GM21381 (cell line): ENCODE data around the gene MARVELD3.
"Not testable (repeated sequence)": the region's sequence is repeated elsewhere in the genome, so short reads cannot be mapped to it uniquely, and the experiment has no call there.

Experiments used
- ATAC-seq: cut with Tn5 transposase; IDR thresholded peaks from one replicate; pipeline ENCODE4 v1.9.1; 2021; ENCODE audit warnings: mild to moderate bottlenecking, moderate library complexity; ENCODE audit not compliant: unreplicated experiment

MARVELD3 gene

DNA sequence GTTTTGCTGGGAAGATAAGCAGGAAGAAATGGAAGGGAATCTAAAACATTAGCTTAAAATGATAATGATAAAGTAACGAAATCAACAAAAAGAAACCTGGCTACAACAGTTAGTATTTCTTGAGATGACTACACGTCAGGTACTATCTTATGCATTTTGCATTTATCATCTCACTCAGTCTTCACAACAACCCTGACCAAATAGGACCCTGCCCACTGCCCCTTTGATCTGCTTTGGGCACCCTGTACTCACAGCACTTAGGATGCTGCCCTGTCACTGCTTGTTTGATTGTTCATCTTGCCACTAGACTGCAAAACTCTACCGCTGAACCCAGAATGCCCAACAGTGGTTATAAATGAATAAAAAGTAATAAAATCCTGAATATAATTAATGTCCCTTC, 45.2 kb downstream of the MARVELD3 start:
- no peak for ATAC-seq

DNA sequence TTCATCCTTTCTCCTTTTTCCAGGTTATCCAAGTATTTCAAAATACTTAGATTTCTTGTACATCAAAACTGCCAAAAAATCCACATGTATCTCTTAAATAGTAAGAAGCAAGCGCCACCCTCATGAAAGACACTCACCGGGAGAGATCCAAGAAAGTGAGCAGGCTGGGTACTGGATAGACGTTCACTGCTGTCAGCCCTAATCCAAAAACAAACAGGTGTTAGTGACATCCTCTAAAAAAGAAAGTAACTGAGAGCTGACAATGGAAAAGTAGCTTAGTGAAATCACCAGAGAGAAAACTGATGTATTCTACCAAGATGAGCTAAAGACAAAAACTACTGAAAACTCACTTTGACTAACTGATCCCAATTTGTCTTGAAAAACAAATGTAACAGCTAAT, 46.1 kb downstream of the MARVELD3 start:
- ATAC-seq, result no peak

DNA sequence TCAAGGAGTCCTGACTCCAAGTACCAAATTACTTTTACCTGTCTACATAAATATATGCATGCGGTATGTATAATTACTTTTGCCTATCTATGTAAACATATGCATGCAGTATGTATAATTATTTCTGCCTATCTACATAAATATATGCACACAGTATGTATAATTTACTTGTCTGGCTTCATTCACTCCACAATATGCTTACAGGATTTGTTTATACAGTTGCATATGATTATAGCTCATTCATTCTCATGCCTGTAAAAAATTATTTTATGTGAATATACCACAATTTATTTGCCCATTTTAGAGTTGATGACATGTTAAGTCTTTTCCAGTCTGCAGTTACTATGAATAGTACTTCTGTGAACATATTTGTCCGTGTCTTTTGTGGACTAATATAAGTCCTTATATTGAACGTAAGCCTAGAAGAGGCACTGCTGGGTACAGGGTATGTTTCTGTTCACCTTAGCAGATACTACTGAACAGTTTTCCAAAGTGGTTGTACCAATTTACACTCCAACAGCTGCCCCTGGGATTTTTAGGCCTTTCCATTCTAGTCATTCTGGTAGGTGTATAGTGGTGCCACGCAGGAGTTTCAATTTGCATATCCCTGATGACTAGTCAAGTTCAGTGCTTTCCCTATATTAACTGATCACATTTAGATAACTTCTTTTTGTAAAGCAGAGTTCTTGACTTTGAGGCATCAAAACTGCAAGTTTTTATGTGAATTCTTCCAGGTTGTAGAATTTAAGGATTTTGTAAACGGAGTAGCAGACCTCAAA, 47.0 kb downstream of the MARVELD3 start:
- ATAC-seq, result no peak

DNA sequence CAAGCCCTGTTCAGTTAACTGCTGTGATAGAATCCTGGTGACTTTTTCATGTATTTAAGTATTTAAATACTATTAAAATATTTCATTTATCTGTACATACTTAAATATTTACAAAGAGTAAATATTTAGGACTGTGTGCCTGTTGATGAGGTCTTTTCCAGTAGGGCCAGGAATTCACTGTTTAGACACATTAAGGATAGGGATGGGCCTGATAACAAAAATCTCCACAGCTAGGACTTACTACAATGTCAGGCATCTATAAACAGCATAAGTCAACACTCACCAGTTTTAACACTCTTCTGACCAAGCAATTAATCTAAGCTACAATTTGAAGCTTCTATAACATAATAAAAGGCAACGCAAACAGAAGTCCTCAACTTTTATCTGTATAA, 47.6 kb downstream of the MARVELD3 start:
- no peak for ATAC-seq

DNA sequence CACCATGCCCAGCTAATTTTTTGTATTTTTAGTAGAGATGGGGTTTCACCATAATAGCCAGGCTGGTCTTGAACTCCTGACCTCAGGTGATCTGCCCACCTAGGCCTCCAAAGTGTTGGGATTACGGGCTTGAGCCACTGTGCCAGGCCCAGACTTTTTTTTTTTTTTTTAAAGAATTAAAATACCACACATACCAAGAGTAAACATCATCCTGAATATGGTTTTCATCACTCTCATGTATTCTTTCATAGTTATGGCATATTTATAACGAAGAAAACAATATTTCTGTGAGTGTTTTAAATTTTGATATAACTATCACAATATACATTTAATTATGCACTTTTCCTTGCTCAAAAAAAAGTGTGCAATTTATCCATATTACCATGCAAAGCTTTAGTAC, 48.2 kb downstream of the MARVELD3 start:
- ATAC-seq, result no peak

DNA sequence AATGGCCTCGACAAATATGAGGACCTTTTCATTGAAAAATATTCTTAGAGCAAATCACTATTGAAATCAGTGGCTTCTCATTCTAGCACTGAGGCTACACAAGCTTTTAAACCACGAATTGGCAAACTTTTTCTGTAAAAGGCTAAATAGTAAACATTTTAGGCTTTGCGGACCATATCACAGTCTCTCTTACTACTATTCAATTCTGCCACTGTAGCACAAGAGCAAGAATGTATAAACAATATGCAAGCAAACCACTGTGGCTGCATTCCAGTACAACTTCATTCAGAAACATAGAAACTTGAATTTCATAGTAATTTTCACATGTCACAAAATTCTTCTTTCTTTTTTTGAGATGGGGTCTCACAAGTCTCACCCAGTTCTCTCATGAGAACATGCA, 49.4 kb downstream of the MARVELD3 start:
- no peak for ATAC-seq

DNA sequence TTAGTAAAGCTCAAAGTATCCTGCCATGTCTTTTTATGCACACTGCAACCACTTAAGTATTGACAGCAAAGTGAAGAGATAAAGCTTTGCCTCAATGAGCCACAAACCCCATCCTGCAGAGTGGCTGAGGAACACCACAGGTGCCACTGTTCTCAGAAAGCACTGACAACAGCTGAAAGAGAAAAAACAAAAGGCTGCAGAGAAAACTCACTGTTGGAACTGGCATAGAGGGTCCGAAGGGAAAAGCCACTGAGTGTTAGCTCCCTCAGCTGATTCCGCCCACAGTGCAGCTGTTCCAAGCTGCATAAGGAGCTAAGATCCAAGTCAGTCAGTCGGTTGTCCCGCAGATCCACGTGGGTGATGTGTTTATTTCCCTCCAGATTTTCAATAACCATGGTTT, 50.3 kb downstream of the MARVELD3 start:
- ATAC-seq, result no peak

DNA sequence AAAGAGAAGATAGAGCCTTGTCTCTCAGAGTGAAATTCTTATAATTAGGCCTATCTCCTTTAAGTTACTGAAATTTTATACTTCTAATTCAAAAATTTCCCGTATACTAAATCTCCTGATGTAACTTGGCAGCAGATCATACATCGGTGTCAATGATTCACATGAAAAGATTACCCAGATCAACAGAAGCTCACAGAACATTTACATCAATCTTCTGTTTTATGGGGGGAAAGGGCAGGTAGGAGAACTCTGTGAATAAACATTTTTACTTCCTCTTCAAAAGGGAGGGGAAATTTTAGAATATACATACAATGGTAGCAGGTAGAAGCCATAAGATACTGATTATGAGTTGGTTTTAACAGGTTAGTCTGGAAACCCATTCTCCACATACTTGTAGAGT, 55.4 kb downstream of the MARVELD3 start:
- ATAC-seq, result no peak

DNA sequence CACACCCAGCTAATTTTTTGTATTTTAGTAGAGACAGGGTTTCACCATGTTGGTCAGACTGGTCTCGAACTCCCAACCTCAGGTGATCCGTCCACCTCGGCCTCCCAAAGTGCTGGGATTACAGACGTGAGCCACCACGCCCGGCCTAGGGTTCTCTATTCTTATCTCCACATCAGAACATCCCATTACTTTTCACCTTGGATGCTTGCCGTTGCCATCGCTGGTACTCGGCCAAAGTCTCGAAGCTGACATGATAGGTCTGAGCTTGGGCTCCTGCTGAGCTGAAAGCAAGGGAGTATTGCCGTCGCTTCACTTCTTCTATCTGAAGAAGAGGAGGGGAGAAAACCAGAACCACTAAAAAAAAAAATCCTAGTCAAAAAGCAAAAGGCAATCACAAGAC, 58.3 kb downstream of the MARVELD3 start:
- ATAC-seq, result not testable (repeated sequence)
